GM21390 (cell line): ENCODE results near the gene HOXB6.

ENCODE experiments used
- ATAC-seq: cut with Tn5 transposase; IDR thresholded peaks from one replicate; pipeline ENCODE4 v1.9.1; 2021; ENCODE audit not compliant: unreplicated experiment

The HOXB6 gene

DNA sequence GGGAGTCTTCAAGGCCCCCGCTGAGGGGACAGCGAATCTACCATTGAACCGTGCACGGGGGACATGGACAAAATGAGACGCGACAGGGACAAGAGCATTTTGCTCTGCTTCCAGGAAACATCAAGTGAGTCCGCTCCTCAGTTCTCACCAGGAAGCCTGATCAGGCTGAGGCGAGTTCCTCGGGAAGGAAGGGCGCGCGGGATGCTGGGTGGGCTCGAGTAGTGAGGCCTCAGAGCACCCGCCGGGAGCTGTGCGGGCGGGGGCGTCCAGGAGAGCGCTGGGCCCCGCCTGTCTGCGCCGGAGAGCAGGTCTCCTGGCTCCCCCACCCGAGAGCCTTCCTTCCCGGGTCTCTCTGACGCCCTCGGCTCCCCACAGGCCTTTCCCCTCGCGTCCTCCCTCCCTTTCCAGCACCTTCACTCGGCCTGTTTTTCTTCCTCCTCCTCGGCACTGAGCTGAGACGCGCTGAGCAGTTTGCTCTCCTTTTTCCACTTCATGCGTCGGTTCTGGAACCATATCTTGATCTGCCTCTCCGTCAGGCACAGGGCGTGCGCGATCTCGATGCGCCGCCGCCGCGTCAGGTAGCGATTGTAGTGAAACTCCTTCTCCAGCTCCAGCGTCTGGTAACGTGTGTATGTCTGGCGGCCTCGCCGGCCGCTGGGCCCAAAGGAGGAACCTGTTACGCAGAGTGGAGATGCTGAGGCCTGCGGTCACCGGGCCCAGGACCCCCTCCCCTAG lies 8.6 kb downstream of the HOXB6 start:
- no peak for ATAC-seq

DNA sequence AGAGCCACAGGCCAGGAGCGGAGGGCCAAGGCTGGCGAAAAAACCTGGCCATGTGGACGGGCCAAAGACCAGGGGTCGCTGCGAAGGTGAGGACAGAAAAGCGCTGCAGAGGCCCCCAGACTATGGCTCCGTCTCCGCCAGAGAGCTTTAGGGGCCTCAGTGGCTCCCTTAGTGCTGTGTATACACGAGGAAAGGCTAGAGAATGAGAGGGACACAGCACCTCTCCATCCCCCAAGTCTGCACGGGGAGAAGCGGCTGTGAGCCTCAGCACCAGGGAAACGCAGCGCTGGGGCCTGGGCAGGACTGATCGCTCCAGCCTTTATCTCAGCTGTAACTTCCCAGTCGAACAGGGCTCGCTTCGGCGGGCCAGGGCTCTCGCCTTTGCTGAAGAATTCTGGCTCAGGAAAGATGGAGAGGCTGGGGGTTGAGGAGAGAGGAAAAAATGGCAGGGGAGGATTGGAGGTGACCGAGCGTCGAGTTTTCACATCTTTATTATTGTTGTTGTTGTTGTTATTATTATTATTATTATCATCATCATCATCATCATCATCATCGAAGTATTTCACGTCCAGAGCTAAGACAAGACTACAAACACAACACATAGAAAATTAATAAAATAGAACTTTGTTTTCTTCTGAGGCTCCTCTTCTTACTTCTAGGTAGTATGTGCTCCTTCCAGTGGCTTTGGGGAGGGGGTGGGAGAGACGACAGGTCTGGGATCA lies 9.3 kb downstream of the HOXB6 start:
- ATAC-seq, result no peak

DNA sequence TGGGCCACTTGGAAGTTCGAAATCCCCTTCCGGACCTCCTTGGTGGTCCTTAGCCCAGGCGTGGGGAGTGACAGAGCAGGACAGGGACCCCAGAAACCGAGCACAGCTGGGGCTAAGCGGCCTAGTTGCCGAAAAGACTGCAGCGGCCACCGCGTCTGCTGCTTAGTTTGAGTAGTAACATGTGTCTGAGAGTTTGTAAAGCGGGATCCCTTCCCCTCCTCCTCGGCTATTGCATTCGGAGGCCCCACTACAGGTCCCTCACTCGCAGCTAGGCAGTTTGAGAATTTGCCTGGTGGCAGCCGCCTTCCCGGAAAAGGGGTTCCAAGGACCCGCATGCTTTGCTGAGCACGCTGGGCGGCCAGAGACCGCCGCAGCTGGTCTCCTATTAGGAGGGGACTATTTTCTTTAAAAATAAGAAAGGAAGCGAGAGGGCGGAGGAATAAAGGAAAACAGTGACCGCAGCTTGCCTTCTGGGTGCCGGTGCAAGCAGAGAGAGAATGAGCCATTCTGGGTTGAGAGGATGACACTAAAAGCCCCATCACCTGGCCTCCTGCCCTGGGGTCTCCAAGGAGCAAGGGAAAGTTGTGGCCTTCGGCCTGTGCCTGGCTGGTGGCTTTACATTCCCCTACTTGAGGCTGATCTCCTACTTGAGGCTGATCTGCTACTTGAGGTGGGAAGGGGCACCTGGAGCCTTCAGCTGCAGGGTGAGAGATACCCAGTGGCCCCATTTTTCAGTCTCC lies 10.1 kb downstream of the HOXB6 start:
- ATAC-seq, result no peak

DNA sequence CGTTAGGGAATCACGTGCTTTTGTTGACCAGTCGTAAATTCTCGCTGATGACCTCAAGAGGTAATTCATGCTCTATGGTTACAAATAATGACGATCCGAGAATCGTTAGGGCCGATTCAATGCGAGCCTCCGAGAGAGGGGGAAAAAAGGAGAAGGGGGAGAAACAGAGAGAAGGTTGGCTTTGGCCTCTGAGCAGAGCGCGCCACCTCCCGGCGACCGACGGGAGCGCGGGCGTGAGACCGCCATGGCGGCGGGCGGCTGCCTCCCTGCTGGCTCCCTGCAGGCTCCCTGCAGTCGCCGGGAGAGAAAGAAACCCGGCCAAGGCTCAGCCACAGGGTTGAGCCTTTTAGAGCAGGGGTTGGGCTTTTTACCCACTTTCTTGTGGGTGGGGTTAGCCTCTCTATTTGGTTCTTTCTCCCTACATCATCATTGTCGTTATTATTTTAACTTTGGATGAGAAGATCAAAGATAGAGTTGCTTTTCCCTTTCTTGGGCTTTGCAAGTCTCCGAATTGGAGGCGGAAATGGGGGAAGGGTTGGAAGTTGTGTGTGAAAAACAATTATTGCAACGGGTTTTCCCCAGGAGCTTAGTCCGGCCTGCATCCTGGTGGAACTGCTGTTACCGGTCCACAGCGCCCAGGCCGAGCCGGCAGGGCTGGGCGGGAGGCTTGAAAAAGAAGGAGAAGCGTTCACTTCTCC lies 10.8 kb downstream of the HOXB6 start:
- ATAC-seq, result no peak

DNA sequence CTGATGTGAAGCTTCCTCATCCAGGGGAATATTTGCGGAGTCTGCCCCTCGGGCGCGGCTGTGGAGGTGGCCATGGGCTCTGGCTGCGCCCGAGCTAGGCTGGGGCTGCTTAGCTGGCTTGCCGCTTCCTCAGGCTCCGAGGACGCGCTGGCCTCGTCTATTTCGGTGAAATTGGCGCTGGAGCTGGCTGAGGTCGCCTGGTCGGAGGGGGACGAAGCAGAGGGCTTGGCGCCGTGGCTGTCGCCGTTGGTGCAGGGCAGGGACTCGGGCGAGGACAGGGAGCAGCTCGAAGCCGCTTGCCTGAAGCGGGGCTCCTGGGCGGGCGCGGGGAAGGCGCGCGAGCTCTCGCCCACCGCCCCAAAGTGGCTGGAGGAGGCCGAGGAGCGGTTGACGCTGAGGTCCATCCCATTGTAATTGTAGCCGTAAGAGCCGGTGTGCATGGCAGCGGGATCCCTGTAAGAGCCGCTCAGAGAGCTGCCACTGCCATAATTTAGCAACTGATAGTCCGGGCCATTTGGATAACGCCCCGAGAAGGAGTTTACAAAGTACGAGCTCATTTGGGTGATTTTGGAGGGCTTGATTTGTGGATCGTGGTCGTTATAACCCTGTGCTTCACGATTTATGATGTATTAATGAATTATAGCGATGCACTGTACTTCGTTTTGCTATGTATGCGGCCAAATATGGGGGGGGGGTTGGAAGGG lies 11.5 kb downstream of the HOXB6 start, which contains the start of gene HOXB5:
TSS of gene HOXB5 (minus strand) at position 654 of the 704 bp plus-strand sequence. CDS start at position 557, 97 bp downstream.
- no peak for ATAC-seq

DNA sequence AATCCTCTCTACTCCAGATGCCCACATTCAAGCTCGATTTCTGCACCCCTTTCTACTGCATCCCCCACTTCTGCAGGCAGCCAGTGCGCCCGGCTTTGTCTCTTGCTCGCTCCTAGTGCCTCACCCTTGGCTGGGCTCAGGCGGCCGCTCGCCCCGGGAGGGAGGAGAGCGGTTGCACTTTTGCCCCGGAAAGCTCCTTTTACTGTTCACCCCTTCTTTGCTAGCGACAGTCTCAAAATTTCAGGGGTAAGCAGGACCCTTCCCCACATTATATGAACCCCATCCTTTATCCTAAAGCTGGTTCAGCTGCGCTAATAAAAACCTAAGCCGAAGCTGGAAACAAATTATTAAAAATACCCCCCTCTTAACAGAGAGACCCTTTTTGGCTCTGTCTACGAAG lies 12.2 kb downstream of the HOXB6 start:
- no peak for ATAC-seq

DNA sequence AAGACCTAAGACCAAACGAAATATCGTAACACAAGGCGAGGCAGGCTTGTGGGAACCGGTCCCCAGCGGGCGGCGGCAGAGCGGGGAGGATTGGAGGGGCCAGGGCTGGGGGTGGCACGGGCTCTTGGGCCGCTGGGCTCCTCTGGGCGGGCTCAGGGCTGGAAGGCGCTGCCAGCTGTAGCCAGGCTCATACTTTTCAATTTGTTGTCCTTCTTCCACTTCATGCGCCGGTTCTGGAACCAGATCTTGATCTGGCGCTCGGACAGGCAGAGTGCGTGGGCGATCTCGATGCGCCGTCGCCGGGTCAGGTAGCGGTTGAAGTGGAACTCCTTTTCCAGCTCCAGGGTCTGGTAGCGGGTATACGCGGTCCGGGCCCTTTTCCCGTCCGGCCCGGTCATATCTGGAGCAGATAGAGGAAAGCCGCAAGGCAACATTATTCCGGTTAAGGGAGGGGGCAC lies 12.7 kb downstream of the HOXB6 start:
- ATAC-seq, result no peak

DNA sequence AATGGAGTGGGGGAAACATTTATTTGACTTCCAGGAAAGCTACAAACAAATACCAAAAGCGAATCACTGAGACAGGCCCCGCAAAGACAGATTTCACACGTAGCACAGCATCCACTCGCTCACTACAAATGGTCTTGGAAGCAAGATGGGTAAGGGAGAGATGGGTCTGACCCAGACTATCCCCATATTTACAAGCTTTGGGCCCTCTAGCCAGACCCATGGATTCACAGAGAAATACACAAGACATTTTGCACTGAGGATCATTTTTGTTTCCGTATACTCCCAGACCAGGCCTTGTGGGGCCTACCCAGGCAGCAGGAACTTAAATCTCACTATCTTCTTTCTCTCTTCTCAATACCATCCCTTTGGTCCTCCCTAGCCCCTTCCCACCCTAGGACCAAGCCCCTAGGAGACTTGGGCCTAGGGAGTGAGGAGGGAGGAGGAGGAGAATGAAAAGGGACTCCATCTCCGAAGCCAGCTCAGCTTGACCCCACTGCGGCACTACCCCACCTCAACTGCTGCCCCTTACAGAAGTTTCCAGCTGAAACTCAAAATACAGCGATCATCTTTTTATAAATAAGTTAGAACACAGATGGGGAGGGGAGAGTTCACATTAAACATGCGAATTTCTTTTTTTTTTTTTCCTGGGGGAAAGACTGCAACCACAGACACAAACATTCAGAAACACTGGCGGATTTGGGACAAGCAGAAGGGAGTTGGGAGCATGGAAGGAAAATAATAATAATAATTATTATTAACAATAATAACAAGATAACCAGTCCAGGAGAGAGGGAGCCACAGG lies 13.3 kb downstream of the HOXB6 start:
- no peak for ATAC-seq

DNA sequence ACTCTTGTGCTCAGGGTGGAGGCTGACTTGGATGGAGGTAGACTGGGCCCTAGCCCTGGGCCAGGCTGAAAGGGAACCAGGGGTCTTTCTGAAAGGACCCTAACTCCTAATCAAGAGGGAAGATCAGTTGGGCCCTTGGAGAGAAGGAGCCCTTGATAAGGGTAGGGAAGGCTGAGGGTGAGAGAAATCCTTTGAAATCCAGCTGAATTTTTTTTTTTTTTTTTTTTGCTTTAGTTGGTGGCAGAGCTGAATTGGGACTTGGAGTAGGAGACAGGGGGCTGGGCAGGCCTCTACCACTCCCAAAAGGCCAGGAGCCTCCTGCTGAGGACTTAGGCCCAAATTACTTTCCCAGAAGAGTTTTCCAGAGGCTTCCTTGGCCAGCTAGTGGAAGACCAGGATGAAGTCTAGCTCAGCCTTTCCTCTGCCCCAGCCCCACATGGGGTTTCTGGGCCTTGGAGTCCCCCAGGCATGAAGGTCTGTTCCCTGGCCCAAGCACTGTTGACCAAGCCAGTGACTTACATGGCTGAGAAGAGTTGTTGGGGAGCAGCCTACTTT lies 14.1 kb downstream of the HOXB6 start:
- no peak for ATAC-seq

DNA sequence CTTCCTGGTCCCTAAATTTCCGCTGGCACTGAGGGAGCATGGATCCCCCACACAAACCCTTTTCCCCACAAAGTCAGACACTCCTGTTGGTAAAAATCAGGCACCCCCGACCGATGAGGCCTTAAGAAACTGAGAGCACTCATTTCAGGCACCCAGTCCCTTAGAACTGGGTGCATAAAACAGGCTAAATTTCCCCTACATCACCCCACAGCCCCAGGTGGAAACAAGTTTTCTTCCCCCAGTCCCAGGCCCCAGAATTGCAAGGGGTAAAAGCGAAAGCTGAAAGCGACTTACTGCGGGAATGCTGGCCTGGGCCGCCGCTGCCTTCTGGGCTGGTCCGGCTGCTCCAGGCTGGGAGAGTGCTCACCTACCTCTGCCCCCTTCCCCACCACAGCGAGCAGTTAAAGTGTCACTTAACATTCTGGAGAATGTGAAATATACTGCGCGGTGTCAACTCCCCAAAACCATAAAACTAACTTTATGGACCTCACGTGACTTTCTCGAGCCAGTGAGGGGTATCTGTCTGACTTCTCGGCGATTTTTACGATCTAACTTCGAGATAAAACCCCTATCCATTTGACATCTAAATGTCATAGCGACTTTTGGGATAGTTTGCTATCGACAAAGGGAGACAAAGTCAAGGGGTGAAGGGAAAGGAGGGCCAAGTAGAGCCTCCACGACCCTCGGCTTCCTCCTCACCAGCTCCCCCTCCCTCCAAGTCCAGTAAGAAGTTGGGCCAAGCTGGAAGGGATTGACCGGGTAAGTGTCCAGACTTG lies 14.8 kb downstream of the HOXB6 start, which contains the start of gene HOXB3:
TSS of gene HOXB3 (minus strand) at position 411 of the 776 bp plus-strand sequence. CDS start 37,767 bp downstream, outside the sequence.
- no peak for ATAC-seq

DNA sequence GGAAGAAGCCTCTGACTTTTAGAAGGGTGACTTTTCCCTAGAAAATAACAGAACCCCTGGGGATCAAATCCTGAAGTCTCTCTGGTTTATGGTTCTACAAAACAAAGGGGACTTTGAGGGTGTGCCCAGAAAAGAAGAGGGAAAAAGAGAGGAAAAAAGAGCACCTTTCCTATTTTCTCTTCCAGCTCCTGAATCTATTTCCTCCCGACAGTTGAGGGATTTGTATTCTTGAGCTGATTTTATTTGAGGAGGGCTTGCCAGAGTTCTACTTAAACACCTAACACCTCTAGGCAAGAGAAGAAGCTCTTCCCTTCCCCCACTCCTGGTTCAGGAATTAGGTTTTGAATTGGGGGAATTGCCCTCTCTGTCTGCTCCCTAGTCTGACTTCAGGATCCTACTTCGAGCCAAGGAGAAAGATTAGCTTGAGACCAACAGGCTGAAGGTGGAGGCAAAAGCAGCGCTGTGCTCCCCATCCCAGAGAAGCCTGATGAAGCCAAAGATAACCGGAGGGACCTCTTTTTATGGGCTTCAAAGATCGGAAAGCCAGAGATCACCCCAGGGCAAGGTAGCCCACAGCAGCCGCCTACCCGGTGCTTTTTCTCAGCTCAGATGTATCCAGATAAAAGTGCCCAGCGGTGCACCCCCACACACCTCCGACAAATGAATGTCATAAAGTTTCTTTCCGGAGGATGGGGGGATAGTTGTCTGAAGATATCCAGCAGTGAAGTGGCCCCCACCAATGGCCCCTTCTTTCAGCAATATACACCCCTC lies 15.5 kb downstream of the HOXB6 start:
- no peak for ATAC-seq

DNA sequence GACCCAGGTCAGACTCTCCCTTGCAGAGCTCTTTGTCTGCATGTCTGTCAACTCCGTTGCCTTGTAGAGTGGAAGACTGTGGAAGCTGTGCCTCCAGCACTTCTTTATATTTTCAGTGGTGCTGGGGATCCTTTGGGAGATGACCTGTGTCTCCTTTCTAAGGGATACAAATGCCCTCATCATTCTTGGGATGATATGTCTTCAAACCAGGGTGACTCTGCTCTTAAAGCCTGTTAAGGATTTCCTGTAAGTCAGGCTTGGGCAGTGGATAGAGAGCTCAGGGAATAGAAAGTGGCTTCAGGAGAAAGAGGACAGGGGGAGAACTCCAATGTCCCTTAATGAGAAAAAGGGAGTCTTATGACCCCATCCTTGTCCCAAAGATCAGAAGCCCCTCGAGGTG lies 16.3 kb downstream of the HOXB6 start:
- ATAC-seq, result no peak

DNA sequence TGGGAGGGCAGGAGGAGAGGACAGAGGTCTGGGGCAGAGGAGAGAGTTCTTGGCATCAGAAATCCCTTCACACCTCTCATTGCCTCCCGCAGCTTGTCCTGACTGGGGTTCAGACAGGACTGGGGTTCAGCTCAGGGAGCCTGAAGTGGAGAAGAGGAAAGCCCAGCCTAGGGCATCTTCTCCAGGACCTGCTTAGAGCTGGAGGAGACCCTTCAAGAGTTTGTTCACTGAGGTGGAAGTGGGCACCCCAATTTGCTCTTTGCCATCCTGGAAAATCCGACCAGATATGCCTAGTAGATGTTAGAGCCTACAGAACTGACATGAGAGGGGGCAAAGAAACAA lies 16.7 kb downstream of the HOXB6 start:
- no peak for ATAC-seq

DNA sequence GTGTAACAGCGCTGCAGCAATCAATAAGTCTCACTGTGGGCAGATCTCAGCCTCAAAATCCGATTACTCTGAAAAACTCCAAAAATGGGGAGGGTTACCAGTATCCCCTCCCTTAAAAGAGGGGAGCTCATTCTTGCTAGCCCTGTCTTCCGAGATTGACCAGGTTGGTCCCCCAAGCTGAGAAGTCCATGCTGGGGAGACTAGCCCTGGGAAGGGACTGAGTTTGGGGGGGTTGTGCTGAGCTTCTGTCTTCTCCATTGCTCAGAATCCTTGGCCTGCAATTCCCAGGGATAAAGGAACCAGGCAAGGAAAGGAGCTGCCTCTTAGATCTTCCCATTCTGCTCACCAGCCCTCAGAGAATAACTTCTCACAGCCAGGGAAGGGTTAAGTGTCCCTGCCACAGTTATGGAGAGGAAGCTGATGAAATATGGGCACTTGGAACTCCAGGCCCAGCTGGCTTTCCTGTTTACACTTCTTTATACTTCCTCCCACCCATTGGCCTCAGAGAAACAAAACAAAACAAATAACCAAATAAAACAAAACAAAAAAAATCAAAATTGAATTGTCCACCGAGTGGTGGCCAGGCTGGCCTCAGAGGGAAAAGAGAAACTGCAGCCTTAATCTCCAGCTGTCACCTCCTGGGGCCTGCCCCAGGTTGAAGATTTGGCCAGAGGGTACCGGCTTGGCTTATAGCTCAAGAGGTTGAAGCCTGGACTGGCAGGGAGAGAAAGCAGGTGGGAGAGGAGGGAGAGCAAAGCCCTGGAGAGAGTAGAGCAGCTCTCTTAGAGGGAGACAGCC lies 17.3 kb downstream of the HOXB6 start:
- ATAC-seq, result no peak

DNA sequence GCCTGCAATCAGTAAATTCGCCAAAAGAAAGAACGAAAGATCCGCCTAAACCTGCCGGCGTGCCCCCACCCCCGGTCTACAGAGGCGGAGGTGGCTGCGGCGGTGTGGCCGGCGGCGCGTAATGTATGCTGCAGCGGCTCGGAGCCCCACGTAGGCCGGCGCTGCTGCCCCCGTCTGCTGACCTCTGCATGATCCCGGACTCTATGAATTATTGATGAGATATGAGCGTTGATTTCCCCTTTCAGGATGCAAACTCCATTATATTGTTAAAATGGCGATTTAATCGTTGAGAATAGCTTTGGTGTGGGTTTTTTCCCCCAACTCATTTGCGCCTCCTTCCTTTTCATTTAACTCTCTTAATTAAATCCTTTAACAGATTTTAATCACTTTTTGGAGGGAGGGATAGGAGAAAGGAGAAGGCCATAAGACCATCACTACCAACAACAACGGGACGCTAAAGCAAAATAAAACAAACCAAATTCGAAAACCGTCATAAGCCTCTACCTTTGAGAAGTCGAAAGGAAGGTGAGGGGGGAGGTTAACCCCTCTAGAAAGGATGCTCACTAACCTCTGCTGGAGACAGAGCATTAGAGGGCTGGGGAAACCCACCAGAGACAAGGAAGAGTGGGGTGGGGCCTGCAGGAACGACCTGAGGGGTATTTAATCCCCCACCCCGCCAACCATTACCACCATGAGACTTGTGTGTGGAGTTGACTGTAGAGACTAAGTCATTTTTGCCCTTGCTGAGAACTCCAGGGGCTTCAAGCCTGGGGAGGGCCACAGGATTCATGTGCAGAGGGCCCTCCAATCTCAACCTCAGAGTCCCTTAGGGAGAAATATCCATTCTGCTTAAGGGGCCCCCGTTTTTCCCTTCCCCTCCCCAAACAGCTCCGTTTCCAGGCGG lies 18.2 kb downstream of the HOXB6 start:
- ATAC-seq, result no peak

DNA sequence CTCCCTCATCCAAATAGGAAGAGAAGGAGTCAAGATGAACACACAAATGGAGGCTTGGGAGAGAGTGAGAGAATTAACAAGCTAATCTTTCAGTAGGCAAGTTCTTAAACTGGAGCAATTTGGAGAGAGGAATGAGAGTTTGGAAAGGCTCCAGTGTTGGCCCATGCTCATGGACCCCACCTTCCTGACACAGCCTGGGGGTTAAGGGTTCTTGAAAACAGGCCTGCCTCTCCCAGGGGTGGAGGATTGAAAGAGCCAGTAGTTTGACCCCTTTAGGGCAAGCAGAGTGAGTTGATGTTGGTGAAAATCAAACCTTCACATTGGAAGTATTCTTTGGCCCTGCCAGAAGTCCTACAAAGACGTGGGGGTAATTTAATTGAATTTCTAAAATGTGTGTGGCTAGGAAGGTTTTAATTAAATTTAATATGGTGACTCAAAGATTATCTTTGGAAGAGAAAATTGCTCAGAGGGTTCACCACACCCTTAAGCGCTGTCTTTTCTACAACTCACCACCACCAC lies 20.5 kb downstream of the HOXB6 start:
- no peak for ATAC-seq
